ENCODE measurements around the gene RNF135. TPM values are rescaled to one million over a fixed set of nuclear protein-coding genes. Genes with fewer than 3 reads are reported as not detected.
"Not testable (repeated sequence)": the region's sequence is repeated elsewhere in the genome, so short reads cannot be mapped to it uniquely, and the experiment has no call there.

RNF135 gene
- total RNA-seq, 4 donors from 2014 or later, result 29.0 to 35.9 (median 32.8) TPM

- H3K36me3 ChIP-seq, result peaks cover 16% of the 10 kb centered on the region
- H3K9me3 ChIP-seq, result no peaks in the 10 kb centered on the region
- no peak overlapping the region for H3K4me3 ChIP-seq
- TF ChIP-seq POLR2A (IDR thresholded peaks at IDR 0.05), result no peak
- no peak for TF ChIP-seq EP300 (IDR thresholded peaks at IDR 0.05)
- no peak for TF ChIP-seq CTCF (IDR thresholded peaks at IDR 0.05)
- no peak for TF ChIP-seq POLR2AphosphoS5 (IDR thresholded peaks at IDR 0.05)
- no peak overlapping the region for H3K27ac ChIP-seq
- DNase-seq (ENCODE audit: low spot score in 2 of 2), result no peak
- no peaks in the 10 kb centered on the region for H3K27me3 ChIP-seq
- H3K4me1 ChIP-seq, result no peaks in the 10 kb centered on the region
- WGBS, result 87% methylated on average over 8 of the region's 8 CpGs
Measured at GRCh38 chr17:31031841-31032240, 61.0 kb downstream of the RNF135 start.

- H3K4me3 ChIP-seq; H3K27me3 ChIP-seq; H3K4me1 ChIP-seq; H3K9me3 ChIP-seq; H3K27ac ChIP-seq; DNase-seq (ENCODE audit: low spot score in 2 of 2): not testable (repeated sequence)
- peaks cover 16% of the 10 kb centered on the region for H3K36me3 ChIP-seq
- 91% methylated on average over 5 of the region's 5 CpGs for WGBS
Measured at GRCh38 chr17:31035611-31036010, 64.8 kb downstream of the RNF135 start.

GRCh38 chr17:31040837-31041236, 70.0 kb downstream of the RNF135 start:
- not testable (repeated sequence) for H3K9me3 ChIP-seq; H3K4me1 ChIP-seq; H3K36me3 ChIP-seq; H3K4me3 ChIP-seq; H3K27ac ChIP-seq; H3K27me3 ChIP-seq; DNase-seq (ENCODE audit: low spot score in 2 of 2)
- WGBS, result 96% methylated on average over 7 of the region's 7 CpGs

GRCh38 chr17:31042378-31042777, 71.5 kb downstream of the RNF135 start:
- not testable (repeated sequence) for H3K4me3 ChIP-seq; DNase-seq (ENCODE audit: low spot score in 2 of 2); H3K9me3 ChIP-seq; H3K4me1 ChIP-seq; H3K27me3 ChIP-seq; H3K27ac ChIP-seq; H3K36me3 ChIP-seq
- WGBS, result 92% methylated on average over 6 of the region's 6 CpGs

DNA sequence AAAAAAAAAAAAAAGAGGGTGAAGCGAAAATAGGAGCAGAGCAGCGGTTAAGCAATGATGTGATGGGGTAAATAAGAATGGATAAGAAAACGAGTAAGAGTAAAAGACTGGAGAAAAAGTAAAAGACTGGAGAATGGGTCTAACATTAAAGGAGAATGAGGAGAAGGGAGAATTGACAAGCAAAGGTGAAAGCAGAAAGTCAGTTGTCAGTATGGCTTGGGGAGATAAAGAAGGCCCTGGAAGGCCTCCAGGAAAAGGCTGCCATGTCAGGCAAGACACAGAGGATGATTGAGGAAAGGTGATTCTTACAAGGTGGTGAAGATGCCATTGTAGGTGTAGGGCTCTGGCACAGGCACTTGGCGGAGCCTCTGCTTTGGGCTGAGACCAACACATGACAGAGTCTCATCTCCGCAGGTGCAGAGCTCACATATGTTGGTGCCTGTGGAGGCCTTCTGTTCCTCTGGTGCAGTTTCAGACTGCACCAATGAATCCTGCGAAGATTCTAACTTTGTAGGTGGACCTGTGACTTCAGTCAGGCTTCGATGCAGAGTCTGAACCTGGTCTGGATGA, 76.1 kb downstream of the RNF135 start:
- WGBS, result 96% methylated on average over 5 of the region's 7 CpGs
- H3K27ac ChIP-seq, result not testable (repeated sequence)

GRCh38 chr17:31048142-31048541, 77.3 kb downstream of the RNF135 start:
- Histone ChIP-seq H3K9me3 (no peaks in the 10 kb centered on the region), H3K27me3 (no peaks in the 10 kb centered on the region), H3K4me3 (no peak overlapping the region), H3K27ac (no peak overlapping the region), H3K36me3 (no peaks in the 10 kb centered on the region), H3K4me1 (peaks cover 17% of the 10 kb centered on the region)
- TF ChIP-seq POLR2AphosphoS5 (IDR thresholded peaks at IDR 0.05), result no peak
- no peak for TF ChIP-seq POLR2A (IDR thresholded peaks at IDR 0.05)
- no peak for TF ChIP-seq EP300 (IDR thresholded peaks at IDR 0.05)
- TF ChIP-seq CTCF (IDR thresholded peaks at IDR 0.05), result no peak
- no peak for DNase-seq (ENCODE audit: low spot score in 2 of 2)

More for the DNA sequence above, 76.1 kb downstream of the RNF135 start:
- H3K9me3 ChIP-seq; H3K4me3 ChIP-seq; H3K4me1 ChIP-seq; H3K27me3 ChIP-seq; DNase-seq (ENCODE audit: low spot score in 2 of 2); H3K36me3 ChIP-seq: not testable (repeated sequence)

- TF ChIP-seq EP300 (IDR thresholded peaks at IDR 0.05), result no peak
- no peak for TF ChIP-seq POLR2A (IDR thresholded peaks at IDR 0.05)
- TF ChIP-seq CTCF (IDR thresholded peaks at IDR 0.05), result no peak
- TF ChIP-seq POLR2AphosphoS5 (IDR thresholded peaks at IDR 0.05), result no peak
- Histone ChIP-seq H3K9me3 (no peaks in the 10 kb centered on the region), H3K4me1 (peaks cover 17% of the 10 kb centered on the region), H3K4me3 (no peak overlapping the region), H3K27ac (no peak overlapping the region), H3K27me3 (no peaks in the 10 kb centered on the region), H3K36me3 (no peaks in the 10 kb centered on the region)
- DNase-seq (ENCODE audit: low spot score in 2 of 2), result no peak
Measured at GRCh38 chr17:31048780-31049179, 77.9 kb downstream of the RNF135 start.

Other genes starting within 250 kb of the RNF135 start
- gene CRLF3, start 146.3 kb upstream of the RNF135 start, total RNA-seq, result 10 to 100 TPM; 16.1 to 24.1 (median 19.2) TPM
- 1 to 10 TPM; 1.3 to 4.0 (median 2.3) TPM for gene ATAD5, start 139.1 kb upstream of the RNF135 start, total RNA-seq
- 10 to 100 TPM in 1 of 4 donors, 1 to 10 TPM in 3; 4.7 to 11.0 (median 6.3) TPM for gene TEFM, start 64.8 kb upstream of the RNF135 start, total RNA-seq
- 10 to 100 TPM in 3 of 4 donors, 1 to 10 TPM in 1; 9.1 to 22.5 (median 17.7) TPM for gene ADAP2, start 49.1 kb upstream of the RNF135 start, total RNA-seq
- gene NF1, start 123.9 kb downstream of the RNF135 start, total RNA-seq, result 100 to 1,000 TPM in 1 of 4 donors, 10 to 100 TPM in 3; 32.3 to 113 (median 45.4) TPM